ENCODE measurements around the gene COQ5. TPM values are rescaled to one million over a fixed set of nuclear protein-coding genes. Genes with fewer than 3 reads are reported as not detected.

Gene COQ5
- total RNA-seq, 1 donor from 2014 or later = 17.6 TPM

DNA sequence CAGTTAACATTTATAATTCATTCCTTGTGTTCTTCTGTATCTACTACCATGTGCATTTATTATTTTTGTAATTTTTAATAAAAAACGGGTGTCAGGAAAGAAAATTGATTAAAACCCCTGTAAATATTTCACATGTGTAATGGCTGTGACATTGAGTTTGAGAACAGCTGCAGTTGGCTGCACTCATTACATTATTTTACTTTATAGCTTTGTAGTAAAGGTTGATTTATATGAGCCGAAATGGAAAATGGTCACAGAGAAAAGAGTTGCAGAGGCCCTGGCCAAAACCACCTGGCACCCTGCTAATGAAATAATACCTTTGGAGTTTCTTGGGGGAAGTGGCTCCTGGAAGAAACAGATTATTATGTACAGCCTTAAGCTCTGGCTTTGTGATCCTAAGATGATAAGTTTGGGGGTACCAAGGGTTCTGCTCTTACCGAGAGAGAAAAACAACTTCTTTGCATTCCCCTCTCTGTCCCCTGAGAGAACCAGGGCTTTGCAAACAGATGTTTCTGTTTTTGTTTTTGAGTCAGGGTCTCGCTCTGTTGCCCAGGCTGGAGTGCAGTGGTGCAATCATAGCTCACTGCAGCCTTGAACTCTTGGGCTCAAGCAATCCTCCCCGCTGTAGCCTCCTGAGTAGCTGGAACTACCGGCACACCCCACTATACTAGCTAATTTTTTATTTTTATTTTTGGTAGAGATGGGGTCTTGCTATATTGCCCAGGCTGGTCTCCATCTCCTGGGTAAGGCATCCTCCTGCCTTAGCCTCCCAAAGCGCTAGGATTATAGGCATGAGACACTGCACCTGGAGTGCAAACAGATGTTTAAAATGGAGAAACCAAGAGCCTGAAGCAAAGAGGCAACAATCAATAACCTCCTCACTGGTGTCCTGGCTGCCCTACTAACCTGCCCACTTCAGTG, 42.7 kb downstream of the COQ5 start:
- DNase-seq (ENCODE audit: extremely low read depth, low read depth, low spot score) = no peak

DNA sequence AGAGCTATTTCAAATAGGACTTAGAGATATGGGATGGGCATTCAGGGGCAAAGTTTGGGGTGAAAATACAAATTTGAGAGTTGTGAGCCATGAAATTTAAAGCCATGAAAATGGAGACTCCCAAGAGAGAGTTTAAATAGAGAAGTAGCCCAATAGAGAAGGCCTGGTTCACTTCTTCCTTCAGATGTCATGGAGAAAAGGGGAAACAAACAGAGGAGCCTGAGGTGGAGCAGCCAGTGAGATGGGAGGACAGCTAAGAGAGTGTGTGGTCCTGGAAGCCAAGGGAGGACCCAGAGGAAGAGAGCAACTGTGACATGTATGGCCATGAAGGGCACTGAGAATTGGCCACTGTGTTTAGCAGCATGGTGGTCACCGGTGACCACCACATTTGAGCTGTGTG, 45.3 kb downstream of the COQ5 start:
- DNase-seq (ENCODE audit: extremely low read depth, low read depth, low spot score) = no peak

DNA sequence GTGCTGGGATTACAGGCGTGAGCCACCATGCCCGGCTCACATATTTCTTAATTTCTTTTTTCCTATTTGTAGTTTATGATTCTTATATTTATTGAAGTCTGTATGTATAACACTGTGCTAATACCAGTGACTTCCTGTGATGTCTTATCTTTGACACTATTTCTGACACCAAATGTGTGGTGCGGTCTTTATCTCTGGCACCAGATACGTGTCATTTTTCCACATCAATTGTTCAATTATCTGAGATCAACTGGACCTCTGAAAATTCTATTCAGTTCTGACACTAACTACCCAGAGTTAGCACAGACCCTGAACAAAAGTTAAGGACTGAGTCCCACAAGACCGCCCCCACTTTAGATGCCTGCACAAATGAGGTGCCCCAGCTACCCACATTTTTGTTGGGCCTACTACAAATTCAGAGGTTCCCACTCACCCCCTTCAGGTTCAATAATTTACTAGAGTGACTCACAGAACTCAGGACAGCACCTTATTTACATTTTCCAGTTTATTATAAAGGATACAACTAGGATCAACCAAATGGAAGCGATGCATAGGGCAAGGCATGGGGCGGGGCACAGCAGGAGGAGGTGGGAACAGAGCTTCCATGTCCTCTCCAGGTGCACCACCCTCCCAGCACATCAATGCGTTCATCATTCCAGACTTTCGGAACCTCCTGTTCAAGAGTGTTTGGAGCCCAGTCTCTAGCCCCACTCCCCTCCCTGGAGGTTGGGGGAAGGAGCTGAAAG, 47.8 kb downstream of the COQ5 start:
- DNase-seq (ENCODE audit: extremely low read depth, low read depth, low spot score) = no peak

DNA sequence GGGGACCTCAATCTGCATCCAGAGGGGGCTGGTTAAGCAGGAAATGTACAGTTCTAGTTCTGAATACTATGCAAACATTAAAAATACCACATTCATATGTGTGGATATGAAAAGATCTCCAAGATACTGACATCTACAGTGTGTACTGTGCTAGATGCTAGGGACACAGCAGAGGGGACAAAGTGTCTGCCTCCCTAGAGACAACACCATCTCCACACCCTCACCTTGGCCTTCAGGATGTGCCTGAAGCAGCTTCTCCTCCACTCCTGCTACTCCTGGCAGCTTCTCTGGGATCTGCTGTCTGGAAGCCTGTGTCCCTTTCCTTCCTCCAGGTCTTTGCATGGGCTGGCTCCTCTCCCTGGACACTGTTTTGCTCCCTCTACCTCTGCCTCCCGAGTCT, 48.7 kb downstream of the COQ5 start:
- DNase-seq (ENCODE audit: extremely low read depth, low read depth, low spot score) = no peak

DNA sequence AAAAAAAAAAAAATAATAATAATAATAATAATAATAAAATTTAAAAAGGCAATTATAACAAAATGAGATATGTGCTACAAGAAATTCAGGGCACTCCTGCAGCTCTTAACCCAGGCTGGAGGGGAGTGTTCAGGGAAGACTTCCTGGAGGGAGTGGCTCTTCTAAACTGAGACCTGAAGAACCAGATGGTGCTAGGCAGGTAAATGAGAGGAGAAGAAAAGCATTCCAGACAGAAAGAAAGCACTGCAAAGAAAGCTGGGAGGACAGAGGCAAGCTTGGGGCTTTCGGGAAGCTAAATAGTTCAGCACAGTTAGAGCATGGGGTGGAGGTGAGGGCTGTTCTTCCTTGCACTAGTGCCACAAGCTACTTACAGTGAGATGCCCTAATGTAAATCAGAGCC, 49.5 kb downstream of the COQ5 start:
- DNase-seq (ENCODE audit: extremely low read depth, low read depth, low spot score) = no peak

DNA sequence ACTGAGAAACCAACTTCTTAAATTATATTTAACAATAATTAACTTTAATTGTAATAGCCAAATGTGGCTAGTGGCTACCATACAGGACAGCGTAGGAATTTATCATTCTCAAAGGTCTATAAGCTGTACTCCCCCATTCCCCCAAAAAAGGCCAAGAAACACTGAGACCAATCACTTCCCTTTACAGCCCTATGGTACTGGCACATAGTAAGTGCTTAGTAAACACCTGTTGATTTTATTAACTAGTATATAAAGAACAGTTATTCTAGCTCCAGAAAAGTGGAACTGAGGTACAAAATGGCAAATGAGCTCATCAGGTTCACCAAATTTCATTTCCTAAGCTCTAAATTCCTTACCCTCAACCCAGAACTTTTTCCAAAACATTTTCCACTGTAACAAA, 53.3 kb downstream of the COQ5 start:
- DNase-seq (ENCODE audit: extremely low read depth, low read depth, low spot score) = no peak

DNA sequence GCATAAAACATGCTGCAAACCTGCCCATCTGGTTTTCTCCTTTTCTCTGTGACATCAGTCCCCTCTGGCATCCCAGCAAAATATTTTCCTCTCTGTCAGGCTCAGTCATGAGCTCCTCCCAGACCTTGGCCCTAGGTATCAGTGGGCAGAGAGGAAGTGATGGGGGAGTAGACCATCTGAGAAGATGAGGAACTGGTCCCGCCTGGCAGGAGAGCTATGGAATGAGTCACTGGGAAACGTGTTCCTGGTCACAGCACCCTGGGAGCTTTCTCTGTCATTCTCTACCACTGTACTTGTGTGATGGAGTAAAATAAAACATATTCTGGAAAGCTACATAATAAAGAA, 54.4 kb downstream of the COQ5 start:
- no peak for DNase-seq (ENCODE audit: extremely low read depth, low read depth, low spot score)

DNA sequence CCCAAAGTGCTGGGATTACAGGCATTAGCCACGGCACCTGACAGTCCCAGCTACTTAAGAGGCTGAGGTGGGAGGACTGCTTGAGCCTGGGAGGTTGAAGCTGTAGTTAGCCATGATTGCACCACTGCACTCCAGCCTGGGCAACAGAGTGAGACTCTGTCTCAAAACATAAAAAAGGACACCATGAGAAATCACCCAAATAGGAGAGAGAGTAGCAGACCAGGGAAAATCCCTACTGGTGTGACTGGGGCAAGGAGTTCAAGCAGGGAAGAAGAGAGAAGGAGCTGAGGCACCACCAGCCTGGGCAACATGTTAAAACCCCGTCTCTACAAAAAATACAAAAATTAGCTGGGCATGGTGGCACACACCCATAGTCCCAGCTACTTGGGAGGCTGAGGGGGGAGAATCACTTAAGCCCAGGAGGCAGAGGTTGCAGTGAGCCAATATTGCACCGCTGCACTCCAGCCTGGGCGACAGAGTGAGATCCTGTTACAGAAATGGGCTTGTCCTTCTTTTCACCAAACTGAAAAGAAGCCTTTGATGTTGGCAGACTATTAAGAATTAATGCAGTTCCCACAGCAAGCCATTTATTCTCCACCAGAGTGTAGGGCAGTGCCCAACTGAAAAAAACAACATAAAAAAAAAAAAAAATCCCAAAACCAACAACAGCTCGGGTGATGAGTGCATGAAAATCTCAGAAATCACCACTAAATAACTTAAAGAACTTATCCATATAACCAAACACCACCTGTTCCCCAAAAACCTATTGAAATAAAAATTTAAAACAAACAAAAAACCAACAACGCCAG, 54.9 kb downstream of the COQ5 start:
- DNase-seq (ENCODE audit: extremely low read depth, low read depth, low spot score) = no peak

DNA sequence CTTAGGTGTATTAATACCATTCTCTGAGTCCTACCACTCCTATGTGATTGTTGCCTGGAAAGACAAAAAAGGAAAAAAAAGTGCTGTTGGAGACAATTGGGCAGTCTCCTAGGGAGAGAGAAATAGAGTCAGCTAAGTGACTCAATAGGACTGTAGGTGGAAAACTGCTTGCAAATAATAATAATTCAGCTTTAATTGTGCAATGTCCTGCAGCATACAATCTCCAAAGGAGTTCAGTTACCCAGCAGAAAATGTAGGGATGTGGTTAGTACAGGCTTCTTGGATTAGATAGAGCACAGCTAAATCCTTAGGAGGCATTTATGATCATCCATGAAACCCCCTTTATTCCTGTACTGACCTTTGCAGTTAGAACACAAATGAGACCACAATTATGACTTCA, 56.4 kb downstream of the COQ5 start:
- DNase-seq (ENCODE audit: extremely low read depth, low read depth, low spot score) = no peak

DNA sequence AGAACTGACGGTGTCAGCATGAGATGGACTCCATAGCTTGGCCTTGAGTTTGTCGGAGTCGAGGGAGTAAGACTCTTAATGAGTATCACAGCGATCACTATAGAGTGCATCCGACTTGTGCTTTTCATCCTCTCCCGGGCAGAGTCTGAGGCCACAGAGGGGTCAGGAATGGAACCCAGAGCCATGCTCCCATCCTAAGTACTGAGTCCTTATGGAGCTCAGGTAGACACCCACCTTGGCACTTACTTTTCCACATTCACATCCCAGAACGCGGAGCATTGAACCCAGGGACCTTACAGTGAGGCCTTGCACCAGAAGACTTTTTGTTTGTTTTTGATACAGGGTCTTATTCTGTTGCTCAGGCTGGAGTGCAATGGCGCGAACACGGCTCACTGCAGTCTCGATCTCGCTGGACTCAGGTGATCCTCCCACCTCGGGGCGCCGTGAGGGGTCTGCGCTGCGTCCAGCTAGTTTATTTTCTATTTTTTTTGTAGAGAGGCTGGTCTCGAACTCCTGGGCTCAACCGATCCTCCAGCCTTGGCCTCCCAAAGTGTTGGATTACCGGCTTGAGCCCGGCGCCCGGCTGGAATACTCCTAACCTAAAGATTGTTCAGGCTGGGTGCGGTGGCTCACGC, 58.7 kb downstream of the COQ5 start:
- no peak for DNase-seq (ENCODE audit: extremely low read depth, low read depth, low spot score)

DNA sequence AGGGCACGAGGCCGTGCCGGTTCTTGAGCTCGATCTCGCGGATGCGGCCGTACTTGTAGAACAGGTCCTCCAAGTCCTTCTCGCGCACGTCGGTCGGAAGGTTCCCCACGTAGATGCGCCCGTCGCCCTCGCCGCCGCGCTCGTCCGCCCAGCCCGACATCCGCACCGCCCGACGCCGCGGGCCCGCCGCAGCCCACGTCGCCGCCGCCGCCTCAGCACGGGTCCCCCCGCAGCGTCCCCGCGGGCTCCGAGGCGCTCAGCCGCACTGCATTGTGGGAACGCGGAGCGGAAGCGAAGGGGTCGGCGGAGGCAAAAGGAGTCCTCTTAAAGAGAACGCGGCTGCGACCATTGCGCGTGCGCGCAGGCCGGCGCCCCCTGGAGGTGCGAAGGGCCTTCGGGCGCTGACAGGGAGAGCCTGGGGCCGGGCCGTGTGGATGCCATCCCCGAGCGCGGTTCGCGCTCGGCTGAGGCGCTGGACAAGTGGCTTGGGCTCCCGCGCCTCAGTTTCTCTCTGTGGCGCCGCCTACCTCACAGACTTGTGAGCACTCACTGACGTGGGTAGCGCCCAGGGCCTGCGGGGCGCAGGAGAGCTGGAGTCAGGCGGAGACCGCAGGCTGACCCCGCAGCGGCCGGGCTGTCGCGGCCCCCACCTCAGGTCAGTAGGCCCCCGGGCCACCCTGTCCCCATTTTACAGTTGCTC, 59.4 kb downstream of the COQ5 start, which contains the start of gene SRSF9:
SRSF9 (minus strand) TSS at position 299 of the 700 bp plus-strand sequence; CDS start at position 160, 139 bp downstream.
- DNase-seq (ENCODE audit: extremely low read depth, low read depth, low spot score) = peak; percentile 72

DNA sequence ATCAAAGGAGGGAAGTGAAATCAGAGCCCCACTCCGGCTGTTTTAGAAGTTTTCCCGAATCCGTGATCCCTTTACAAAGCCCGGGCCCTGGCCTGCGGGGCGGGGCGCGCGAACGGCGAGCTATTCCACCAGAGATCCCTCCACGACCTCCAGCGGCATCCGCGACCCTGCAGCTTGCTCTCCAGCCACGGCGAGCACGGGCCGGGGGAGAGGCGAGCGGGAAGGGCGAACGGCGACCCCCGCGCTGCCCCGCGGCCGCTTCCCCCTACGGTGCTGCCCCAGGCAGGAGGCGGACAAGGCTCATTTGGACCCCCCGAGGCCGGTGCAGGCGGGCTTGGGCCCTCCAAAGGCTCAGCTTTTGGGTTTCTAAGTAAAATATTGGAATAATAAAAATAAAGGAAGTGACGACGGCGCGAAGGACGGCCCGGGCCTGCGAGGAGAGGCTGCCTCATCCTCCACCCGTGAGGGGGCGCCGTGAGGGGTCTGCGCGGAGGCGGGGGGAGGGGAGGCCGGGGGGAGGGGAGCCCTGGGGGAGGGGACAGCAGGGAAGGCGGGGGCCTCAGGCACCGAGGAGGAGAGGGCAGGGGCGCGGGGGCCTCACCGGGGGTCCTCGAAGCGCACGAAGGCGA, 60.0 kb downstream of the COQ5 start:
- no peak for DNase-seq (ENCODE audit: extremely low read depth, low read depth, low spot score)

DNA sequence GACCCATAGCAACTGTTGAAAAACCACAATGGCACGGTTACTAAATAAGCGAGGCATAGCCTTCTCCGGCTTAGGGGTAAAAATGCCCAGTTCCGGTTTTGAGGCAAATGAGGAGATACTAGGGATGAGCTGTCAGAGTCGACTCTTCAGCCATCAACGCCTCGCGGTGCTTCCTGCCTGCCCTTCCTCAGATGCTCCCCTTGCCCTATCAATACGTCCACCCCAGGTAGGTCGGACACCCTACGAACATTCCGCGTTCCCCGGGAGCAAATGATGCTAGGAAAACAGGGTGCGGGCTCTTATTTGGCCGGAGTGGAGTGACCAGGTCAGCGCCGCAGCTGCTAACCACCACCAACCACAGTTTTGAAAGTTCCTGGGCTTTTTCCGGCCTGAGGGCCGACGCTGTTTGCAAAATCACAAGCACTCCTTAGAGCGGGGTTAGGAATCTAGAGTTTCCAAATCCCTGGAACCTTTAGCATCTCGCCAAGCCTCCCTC, 60.6 kb downstream of the COQ5 start:
- DNase-seq (ENCODE audit: extremely low read depth, low read depth, low spot score) = no peak

DNA sequence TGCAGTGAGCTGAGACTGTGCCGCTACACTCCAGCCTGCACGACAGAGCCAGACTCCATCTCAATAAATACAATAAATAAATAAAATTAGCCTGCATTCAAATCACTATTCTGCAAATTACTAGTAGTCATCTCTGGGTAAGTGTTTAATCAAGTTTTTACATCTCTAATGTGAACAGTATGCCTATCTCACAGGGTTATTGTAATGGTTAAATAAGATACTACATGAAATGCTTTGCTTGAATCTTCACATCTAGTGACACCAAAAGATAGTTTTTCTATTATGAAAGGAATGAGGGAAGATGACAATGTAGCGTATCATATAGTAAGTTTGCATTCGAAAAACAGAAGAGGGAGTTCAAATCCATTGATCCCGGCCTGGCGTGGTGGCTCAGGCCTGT, 61.5 kb downstream of the COQ5 start:
- no peak for DNase-seq (ENCODE audit: extremely low read depth, low read depth, low spot score)

DNA sequence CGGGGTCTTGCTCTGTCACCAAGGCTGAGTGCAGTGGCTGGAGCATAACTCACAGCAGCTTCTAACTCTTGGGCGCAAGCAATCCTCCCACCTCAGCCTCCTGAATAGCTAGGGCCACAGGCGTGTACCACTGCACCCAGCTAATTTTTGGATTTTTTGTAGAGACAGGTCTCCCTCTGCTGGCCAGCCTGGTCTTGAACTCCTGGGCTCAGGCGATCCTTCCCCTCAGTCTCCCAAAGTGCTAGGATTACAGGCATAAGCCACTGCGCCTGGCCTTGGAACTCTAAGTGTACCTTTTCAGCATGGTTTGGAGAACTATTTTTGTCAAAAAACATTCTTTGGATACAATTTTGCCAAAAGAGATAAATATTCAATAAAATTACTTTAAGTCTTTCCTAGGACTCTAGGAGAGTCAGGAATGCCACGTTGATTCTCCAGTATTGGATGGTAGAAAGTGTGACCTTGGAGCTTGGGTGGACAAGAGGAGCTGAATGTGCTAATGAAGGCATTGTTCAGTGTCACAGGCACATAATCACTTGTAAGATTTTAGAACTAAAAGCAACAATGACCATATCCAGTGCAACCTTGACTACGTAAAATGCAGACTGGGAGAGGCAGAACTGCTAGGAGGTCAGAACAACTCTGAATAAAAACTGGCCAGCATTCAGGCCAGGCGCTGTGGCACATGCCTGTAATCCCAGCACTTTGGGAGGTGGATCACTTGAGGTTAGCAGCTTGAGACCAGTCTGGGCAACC, 62.2 kb downstream of the COQ5 start:
- DNase-seq (ENCODE audit: extremely low read depth, low read depth, low spot score) = no peak

DNA sequence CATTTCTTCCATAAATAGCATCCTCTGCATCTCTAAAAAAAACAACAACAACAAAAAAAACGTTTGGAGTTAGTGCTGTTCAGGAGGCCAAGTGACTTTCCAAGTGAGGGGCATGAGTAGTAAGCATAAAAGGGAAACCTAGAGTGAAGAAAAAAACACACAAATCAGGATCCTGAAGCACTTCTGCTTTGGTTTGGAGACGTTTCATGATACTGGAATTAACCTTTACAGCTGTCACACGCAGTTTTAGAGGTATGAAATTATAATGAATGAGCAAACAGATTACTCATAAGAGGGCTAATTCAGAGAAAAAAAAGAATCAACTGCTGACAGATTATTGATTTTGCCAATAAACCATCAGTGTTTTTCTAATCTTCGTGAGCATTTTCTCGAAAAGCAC, 63.2 kb downstream of the COQ5 start:
- DNase-seq (ENCODE audit: extremely low read depth, low read depth, low spot score) = no peak

DNA sequence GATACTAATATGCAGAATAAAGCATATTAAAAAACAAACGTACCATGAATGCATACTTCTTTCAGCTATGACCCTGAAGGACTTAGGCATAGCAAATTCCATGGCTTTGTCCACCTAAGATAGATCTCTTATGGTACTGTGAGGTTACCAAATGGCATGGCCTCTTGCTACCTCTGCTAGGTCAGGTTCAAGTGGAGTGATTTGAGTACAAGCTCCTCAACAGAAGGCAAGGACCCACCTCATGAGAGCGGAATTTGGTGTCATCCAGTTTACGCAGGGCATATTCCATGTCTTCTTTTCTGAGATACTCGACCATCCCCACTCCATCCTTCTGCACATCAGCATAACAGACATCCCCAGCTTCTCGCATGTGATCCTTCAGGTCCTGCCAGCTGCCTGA, 65.2 kb downstream of the COQ5 start:
- no peak for DNase-seq (ENCODE audit: extremely low read depth, low read depth, low spot score)

DNA sequence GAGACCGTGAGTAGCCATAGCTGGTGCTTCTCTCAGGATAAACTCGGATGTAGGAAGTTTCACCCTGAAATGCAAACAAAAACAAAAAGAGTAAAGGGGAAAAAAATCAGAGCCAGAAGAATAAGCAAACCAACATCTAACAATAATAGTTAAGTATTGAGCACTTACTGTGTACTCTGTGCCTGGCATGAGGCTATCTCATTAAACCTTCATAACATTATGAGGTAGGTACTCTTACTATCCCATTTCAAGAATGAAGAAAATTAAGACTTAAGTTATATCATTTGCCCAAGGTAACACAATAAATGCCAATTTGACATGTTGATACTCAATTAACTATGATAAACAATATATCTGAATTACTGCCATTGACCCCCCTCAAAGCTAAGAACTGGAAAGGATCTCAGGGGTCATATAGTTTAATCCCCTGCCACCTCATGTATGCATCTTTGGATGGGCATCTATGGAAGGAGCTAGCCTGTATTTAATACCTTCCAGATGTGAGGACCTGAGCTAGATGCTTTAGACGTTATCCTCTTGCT, 66.8 kb downstream of the COQ5 start:
- no peak for DNase-seq (ENCODE audit: extremely low read depth, low read depth, low spot score)

DNA sequence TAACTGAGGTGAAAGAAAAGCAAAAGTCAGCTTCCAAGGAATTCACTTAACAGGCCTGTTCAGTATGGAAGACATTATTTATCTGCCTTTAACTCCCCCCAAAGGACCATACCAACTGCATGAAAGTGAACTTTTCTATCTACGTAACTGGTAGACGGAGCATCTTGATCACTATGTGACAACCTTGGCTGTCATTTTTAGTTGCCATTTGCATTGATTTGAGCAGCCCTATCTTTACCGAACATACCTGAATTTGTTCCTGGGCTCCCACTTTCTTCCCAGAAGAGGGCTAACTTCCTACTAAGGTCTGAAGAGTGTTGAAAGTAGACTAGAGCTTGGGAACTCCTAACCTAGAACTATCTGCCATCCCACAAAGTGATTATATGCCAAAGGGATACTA, 68.8 kb downstream of the COQ5 start:
- no peak for DNase-seq (ENCODE audit: extremely low read depth, low read depth, low spot score)

All from glomerular endothelial cell (primary cell).